Measurements from ENCODE around the gene PRDM13. TPM values are rescaled to one million over a fixed set of nuclear protein-coding genes. Genes with fewer than 3 reads are reported as not detected.

The PRDM13 gene
- total and polyA plus RNA-seq, 5 experiments from 2014 or later: not detected

- H3K27me3 Mint-ChIP-seq: peaks cover 57 to 98% (median 84%) of the 10 kb centered on the region in 5 donors
- POLR2A ChIA-PET: interaction anchor here (0.7 kb wide), 1 partner anchor 18 kb away, joined by 3 read pairs; no protein-coding TSS in a partner anchor
- H3K4me1 Mint-ChIP-seq: peaks cover 16 to 50% (median 41%) of the 10 kb centered on the region in 4 donors
- peaks cover 2 to 18% (median 14%) of the 10 kb centered on the region in 3 donors for H3K36me3 Mint-ChIP-seq
- peaks cover 0 to 25% (median 11%) of the 10 kb centered on the region in 9 donors for H3K9me3 Mint-ChIP-seq
- H3K27ac Mint-ChIP-seq: no peak overlapping the region
- DNase-seq (no peak), ATAC-seq (no peak)
- H3K4me3 Mint-ChIP-seq: peak overlapping the region in 1 of 10 donors; percentile 22
Observed at GRCh38 chr6:99605911-99606655, 550 bp upstream of the PRDM13 start.

GRCh38 chr6:99607416-99608036, 893 bp downstream of the PRDM13 start:
- DNase-seq (no peak), ATAC-seq (no peak)
- peak overlapping the region in 1 of 10 donors; percentile 29 for H3K27ac Mint-ChIP-seq
- H3K9me3 Mint-ChIP-seq: peaks cover 0 to 22% (median 11%) of the 10 kb centered on the region in 9 donors
- H3K4me3 Mint-ChIP-seq: peak overlapping the region in 1 of 10 donors; percentile 48
- peaks cover 2 to 18% (median 12%) of the 10 kb centered on the region in 3 donors for H3K36me3 Mint-ChIP-seq
- H3K4me1 Mint-ChIP-seq: peaks cover 14 to 46% (median 38%) of the 10 kb centered on the region in 4 donors
- POLR2A ChIA-PET: interaction anchor here (0.8 kb wide), 1 partner anchor 11 kb away, joined by 3 read pairs; no protein-coding TSS in a partner anchor
- H3K27me3 Mint-ChIP-seq: peaks cover 64 to 98% (median 84%) of the 10 kb centered on the region in 5 donors

DNA sequence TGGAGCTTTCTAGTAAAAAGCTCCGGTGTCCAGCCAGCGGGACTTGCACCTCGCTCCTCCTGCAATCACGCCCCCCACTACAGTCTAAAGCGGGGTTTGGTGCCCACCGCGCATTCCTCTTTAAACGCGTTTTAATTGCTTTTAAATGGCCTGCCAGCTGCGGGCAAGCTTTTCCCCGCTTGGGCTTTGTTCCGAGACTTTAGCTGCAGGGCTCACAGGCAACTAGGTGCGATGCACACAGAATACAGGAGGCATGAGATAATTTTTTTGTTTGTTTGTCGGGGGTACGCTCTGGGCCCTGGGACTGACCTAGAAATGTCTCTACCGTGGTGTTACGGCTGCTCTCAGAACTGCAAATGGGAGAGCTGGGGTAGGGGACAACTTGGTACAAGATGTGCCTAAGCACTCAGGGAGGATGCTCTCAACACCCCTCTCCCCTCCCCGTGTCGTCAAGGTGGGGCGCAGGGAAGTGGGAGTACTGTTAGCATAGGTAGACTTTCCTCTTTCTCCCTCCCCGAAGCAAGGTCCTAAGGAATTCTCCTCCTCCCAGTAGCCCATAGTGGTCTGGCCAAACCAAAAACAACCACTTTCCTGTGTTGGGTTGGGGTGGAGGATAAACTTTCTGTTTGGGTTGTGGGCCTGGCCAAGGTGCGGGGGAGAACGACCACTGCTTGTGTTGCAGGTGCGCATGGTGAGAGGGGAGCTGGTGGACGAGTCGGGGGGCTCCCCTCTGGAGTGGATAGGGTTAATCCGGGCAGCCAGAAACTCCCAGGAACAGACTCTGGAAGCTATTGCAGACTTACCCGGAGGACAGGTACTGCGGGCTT, 1.6 kb downstream of the PRDM13 start:
- H3K27ac Mint-ChIP-seq: peak overlapping the region in 2 of 10 donors; percentile 48 to 74
- H3K27me3 Mint-ChIP-seq: peaks cover 65 to 95% (median 81%) of the 10 kb centered on the region in 5 donors
- DNase-seq (no peak), ATAC-seq (no peak)
- H3K4me3 Mint-ChIP-seq: peak overlapping the region in 1 of 10 donors; percentile 48
- H3K4me1 Mint-ChIP-seq: peaks cover 9 to 39% (median 34%) of the 10 kb centered on the region in 4 donors
- POLR2A ChIA-PET: interaction anchor here (0.8 kb wide), 1 partner anchor 10 kb away, joined by 3 read pairs; no protein-coding TSS in a partner anchor
- H3K36me3 Mint-ChIP-seq: peaks cover 2 to 18% (median 9%) of the 10 kb centered on the region in 3 donors
- peaks cover 0 to 22% (median 11%) of the 10 kb centered on the region in 9 donors for H3K9me3 Mint-ChIP-seq

GRCh38 chr6:99608886-99609482, 2.4 kb downstream of the PRDM13 start:
- Mint-ChIP-seq H3K36me3 (peaks cover 2 to 18% (median 9%) of the 10 kb centered on the region in 3 donors), H3K4me3 (peak overlapping the region in 2 of 10 donors; percentile 6 to 12), H3K4me1 (peaks cover 7 to 33% (median 27%) of the 10 kb centered on the region in 4 donors), H3K9me3 (peaks cover 0 to 22% (median 11%) of the 10 kb centered on the region in 9 donors), H3K27me3 (peaks cover 65 to 88% (median 76%) of the 10 kb centered on the region in 5 donors), H3K27ac (peak overlapping the region in 2 of 10 donors; percentile 14 to 48)
- ATAC-seq (no peak), DNase-seq (no peak)
- POLR2A ChIA-PET: interaction anchor here (0.7 kb wide), 1 partner anchor 9 kb away, joined by 3 read pairs; no protein-coding TSS in a partner anchor

DNA sequence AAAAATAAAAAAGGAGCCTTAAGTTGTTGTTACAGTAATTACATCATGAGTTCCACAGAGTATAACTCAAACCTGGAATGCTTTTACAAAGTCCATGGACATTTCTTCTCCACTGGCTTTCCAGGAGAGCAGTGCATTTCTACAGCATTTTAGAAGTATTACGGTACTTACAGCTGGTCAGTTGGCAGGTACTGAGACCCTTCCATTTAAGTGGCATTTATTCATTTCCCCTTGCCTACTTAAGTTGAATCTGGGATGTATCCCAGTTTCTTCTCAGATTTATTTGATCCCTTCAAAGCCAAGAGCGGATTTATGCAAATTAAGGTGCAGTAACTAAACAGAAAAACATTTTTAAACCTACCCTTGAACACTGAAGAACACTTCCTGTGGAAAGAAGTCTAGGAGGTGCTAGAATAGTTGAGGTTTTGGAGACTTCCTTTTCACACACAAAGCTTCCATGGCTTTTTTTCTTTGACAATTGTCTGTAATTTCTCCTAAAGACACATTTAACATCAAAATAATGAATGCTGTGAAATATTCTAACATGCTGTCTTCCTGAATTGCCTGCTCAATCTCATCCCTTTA, 3.4 kb downstream of the PRDM13 start:
- POLR2A ChIA-PET: no interaction called here
- ATAC-seq (no peak), DNase-seq (no peak)
- Mint-ChIP-seq H3K36me3 (peaks cover 2 to 20% (median 9%) of the 10 kb centered on the region in 3 donors), H3K4me1 (peaks cover 10 to 31% (median 24%) of the 10 kb centered on the region in 4 donors), H3K9me3 (peaks cover 0 to 22% (median 11%) of the 10 kb centered on the region in 9 donors), H3K27ac (no peak overlapping the region), H3K27me3 (peaks cover 62 to 88% (median 72%) of the 10 kb centered on the region in 5 donors), H3K4me3 (no peak overlapping the region)

- H3K9me3 Mint-ChIP-seq: peaks cover 0 to 21% (median 11%) of the 10 kb centered on the region in 9 donors
- peaks cover 10 to 28% (median 21%) of the 10 kb centered on the region in 4 donors for H3K4me1 Mint-ChIP-seq
- no peak overlapping the region for H3K4me3 Mint-ChIP-seq
- DNase-seq (no peak), ATAC-seq (peak; percentile 14 to 51)
- H3K36me3 Mint-ChIP-seq: peaks cover 0 to 14% (median 7%) of the 10 kb centered on the region in 3 donors
- no peak overlapping the region for H3K27ac Mint-ChIP-seq
- POLR2A ChIA-PET: no interaction called here
- H3K27me3 Mint-ChIP-seq: peaks cover 61 to 90% (median 72%) of the 10 kb centered on the region in 5 donors
Observed at GRCh38 chr6:99611148-99611547, 4.5 kb downstream of the PRDM13 start.

DNA sequence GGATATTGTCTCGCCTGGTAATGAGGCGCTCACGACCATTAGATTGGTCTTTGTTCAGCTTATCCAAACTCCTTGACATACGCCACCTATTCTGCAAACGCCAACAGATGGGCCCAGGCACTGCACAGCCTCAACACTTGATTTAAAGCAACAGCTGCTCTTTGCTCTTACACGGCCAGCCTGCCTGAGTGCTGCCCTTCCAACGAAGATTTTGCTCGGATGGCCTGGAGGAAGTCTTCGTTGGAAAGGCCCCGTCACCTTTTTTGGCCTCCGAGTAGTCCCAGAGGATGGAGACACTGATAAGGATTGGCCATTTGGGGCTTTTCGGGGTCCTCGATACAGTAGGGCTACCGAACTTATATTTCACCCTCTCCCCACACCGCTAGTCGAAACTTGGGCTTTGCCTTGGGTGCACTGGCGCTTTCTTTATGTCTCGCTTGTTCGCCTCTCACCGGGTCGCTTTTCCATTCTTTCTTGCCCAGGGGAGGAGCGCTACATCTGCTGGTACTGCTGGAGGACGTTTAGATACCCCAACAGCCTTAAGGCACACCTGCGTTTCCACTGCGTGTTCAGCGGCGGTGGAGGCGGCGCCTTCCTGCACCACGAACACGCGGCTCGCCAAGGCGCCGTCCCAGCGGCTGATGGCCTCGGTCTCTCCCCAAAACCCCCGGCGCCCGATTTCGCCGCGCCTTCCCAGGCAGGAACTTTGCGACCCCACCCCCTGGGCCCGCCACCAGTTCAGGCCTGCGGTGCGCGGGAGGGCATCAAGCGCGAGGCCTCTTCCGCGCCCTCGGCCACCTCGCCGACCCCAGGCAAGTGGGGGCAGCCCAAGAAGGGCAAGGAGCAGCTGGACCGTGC, 6.1 kb downstream of the PRDM13 start:
- POLR2A ChIA-PET: no interaction called here
- peaks cover 0 to 8% (median 4%) of the 10 kb centered on the region in 3 donors for H3K36me3 Mint-ChIP-seq
- peaks cover 10 to 24% (median 18%) of the 10 kb centered on the region in 4 donors for H3K4me1 Mint-ChIP-seq
- H3K27ac Mint-ChIP-seq: no peak overlapping the region
- H3K9me3 Mint-ChIP-seq: peaks cover 0 to 20% (median 10%) of the 10 kb centered on the region in 9 donors
- ATAC-seq (peak in 1 of 2 donors; percentile 7), DNase-seq (no peak)
- H3K27me3 Mint-ChIP-seq: peaks cover 66 to 90% (median 74%) of the 10 kb centered on the region in 5 donors
- H3K4me3 Mint-ChIP-seq: peak overlapping the region; percentile 22 to 77 (median 49)

DNA sequence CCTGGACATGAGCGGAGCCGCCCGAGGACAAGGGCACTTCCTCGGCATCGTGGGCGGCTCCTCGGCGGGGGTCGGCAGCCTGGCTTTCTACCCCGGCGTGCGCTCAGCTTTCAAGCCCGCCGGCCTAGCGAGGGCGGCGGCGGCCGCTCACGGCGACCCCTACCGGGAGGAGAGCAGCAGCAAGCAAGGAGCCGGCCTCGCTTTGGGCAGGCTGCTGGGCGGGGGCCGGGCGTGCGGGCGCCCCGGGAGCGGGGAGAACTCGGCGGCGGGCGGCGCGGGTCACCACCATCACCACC, 6.7 kb downstream of the PRDM13 start:
- Mint-ChIP-seq H3K4me3 (peak overlapping the region in 5 of 10 donors; percentile 49 to 77 (median 74)), H3K9me3 (peaks cover 0 to 19% (median 11%) of the 10 kb centered on the region in 9 donors), H3K4me1 (peaks cover 10 to 23% (median 16%) of the 10 kb centered on the region in 4 donors), H3K27me3 (peaks cover 66 to 90% (median 76%) of the 10 kb centered on the region in 5 donors), H3K36me3 (peaks cover 0 to 7% (median 6%) of the 10 kb centered on the region in 3 donors), H3K27ac (no peak overlapping the region)
- ATAC-seq: peak; percentile 49 to 57
- peak in 2 of 10 donors; percentile 34 to 65 for DNase-seq
- POLR2A ChIA-PET: no interaction called here

DNA sequence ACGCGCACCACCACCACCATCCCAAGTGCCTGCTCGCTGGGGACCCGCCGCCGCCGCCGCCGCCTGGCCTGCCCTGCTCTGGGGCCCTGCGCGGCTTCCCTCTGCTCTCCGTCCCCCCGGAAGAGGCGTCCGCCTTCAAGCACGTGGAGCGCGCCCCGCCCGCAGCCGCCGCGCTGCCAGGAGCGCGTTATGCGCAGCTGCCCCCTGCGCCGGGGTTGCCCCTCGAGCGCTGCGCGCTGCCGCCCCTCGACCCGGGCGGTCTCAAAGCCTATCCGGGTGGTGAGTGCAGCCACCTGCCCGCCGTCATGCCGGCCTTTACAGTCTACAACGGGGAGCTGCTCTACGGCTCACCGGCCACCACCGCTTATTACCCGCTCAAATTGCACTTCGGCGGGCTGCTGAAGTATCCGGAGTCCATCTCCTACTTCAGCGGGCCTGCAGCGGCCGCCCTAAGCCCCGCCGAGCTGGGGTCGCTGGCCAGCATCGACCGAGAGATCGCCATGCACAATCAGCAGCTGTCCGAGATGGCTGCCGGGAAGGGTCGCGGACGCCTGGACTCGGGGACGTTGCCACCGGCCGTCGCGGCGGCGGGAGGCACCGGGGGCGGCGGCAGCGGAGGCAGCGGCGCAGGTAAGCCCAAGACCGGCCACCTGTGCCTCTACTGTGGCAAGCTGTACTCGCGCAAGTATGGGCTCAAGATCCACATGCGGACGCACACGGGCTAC, 7.2 kb downstream of the PRDM13 start:
- peak overlapping the region in 1 of 10 donors; percentile 53 for H3K27ac Mint-ChIP-seq
- peaks cover 0 to 18% (median 11%) of the 10 kb centered on the region in 9 donors for H3K9me3 Mint-ChIP-seq
- H3K27me3 Mint-ChIP-seq: peaks cover 64 to 90% (median 73%) of the 10 kb centered on the region in 5 donors
- DNase-seq (peak in 3 of 10 donors; percentile 25 to 36 (median 33)), ATAC-seq (peak; percentile 58 to 74)
- H3K36me3 Mint-ChIP-seq: peaks cover 0 to 9% (median 7%) of the 10 kb centered on the region in 3 donors
- peaks cover 10 to 23% (median 17%) of the 10 kb centered on the region in 4 donors for H3K4me1 Mint-ChIP-seq
- POLR2A ChIA-PET: no interaction called here
- H3K4me3 Mint-ChIP-seq: peak overlapping the region; percentile 57 to 89 (median 78)
